Measurements from ENCODE around the gene GNG12. TPM values are rescaled to one million over a fixed set of nuclear protein-coding genes. Genes with fewer than 3 reads are reported as not detected.

GNG12 gene
- total RNA-seq, 1 experiment from 2014 or later: 167 TPM

- DNase-seq (ENCODE audit: low spot score): no peak
These were observed 79.3 kb downstream of the GNG12 start for GRCh38 chr1:67753776-67754525.

- no peak for DNase-seq (ENCODE audit: low spot score)
These were observed 81.0 kb downstream of the GNG12 start for GRCh38 chr1:67752306-67752705.

- DNase-seq (ENCODE audit: low spot score): no peak
These were observed 82.6 kb downstream of the GNG12 start for GRCh38 chr1:67750691-67751054.

- DNase-seq (ENCODE audit: low spot score): peak; percentile 99
These were observed 83.2 kb downstream of the GNG12 start for GRCh38 chr1:67749844-67750690.

GRCh38 chr1:67749263-67749843 is 83.9 kb downstream of the GNG12 start:
- DNase-seq (ENCODE audit: low spot score): no peak

DNA sequence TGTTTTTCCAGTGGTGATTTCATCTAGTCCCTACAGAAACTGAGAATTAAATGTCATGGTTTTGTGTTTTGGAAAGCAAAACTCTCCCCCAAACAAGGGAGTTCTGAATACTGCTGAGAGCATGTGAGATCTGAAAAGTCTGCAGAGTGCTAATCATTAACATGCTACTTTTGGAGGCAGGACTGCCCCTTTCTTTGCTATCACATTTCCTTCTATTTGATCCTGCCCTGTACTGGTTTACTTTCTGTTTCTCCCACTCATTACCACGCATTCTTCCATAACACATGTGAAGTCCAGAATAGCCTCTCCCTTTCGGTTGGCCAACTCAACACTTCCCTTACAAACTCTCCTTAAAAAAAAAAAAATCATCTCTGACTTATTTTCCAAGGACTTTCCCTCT is 84.6 kb downstream of the GNG12 start:
- peak; percentile 83 for DNase-seq (ENCODE audit: low spot score)

DNA sequence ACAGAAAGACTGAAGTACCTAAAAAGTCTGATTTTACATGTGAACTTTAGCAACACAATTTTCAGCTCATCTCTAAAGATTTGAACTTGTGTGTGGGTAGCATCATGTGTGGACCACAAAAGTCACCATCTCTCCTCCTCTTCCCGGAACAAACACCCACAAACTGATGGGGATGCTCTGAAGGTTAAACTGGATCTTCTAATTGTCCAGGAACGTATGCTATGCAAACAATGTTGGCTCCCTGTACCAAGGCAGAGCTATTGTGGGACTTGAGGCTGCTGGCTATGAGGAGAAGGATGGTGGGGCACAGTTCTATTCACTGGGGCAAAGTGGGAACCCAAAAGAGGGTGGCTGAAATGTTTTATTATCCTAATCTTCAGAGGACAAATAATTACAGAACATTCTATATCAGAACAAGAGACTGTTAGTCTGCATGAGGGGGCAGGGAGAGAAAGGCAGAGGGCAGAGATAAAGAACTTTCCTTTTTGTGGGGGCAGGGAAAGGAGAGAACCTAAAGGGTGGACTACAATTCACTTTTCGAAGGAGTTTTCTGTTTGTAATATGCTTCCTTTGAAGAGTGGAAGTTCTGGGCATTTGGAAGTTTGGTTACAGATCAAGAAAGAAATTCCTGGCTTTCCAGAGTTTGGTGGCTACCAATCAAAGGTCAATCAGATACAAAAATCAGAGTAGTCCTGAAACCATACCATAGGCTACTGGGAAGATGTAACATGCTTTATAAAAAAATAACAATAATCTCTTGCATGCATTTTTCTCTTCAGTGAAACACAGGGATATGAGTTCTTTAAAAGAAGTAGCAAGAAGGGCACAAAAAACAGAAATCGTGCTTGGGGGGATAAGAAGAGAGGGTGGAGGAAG is 85.4 kb downstream of the GNG12 start:
- no peak for DNase-seq (ENCODE audit: low spot score)

- no peak for DNase-seq (ENCODE audit: low spot score)
These were observed 87.2 kb downstream of the GNG12 start for GRCh38 chr1:67745875-67746698.

DNA sequence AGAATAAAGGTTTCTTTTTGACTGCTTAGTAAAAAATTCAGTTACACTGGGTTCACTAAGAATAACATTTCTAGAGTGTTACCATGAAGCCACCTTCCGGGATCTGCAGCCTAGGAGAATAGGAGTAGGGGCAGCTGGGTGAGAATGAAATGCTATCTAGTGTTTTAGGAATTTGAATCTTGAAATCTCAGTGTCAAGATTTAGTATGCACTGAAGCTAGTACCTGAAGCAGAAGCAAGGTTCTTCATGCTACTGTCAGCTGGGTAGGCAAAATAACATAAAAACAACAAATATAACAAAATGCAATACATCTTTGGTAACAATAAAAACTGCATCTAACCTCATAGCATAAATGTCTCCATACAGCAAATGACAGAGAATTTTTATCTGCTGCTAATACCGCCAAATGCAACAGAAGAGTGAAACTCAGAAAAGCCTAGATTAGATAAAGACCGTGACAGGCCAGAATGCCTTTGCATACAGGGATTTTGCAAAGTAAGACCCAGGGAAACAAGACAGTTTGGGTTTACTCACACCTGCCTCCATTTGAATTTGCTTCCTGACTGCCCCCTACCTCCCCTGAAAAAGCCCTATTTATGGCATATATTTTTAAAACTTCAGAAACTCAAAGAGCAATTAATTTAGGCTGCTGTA is 90.1 kb downstream of the GNG12 start:
- DNase-seq (ENCODE audit: low spot score): no peak

- no peak for DNase-seq (ENCODE audit: low spot score)
These were observed 91.5 kb downstream of the GNG12 start for GRCh38 chr1:67741736-67742135.

DNA sequence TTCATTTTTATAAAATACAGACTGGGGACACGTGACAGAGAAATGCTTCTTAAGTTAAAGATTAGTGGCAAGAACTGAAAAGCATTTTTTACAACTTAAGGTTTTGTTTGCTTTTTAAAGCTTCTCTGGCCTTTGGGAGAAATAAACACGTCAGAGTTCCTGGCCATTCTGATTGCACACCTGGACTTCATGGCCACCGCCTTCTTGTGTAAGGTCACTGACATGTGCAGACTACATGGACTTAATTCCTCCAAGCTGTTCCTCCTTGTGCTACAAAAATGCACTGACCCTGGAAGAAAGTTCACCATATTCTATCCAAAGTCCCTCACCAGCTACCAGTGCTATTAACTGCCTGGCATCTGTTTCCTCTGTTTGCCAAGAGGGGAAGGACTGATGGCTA is 92.1 kb downstream of the GNG12 start:
- DNase-seq (ENCODE audit: low spot score): no peak

DNA sequence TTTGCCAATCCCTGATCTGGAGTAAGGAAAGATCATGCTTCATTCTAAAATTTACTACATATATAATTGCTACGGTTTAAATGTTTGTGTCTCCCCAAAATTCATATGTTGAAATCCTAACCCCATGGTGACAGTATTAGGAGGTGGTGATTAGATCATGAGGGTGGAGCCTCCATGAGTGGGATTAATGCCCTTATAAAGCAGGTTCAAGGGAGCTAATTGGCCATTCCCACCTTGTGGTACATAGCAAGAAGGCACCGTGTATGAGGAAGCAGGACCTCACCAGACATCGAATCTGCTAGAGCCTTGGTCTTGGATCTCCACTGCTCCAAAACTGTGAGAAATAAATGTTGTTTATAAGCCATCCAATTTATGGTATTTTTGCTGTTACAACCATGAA is 92.7 kb downstream of the GNG12 start:
- DNase-seq (ENCODE audit: low spot score): no peak

DNA sequence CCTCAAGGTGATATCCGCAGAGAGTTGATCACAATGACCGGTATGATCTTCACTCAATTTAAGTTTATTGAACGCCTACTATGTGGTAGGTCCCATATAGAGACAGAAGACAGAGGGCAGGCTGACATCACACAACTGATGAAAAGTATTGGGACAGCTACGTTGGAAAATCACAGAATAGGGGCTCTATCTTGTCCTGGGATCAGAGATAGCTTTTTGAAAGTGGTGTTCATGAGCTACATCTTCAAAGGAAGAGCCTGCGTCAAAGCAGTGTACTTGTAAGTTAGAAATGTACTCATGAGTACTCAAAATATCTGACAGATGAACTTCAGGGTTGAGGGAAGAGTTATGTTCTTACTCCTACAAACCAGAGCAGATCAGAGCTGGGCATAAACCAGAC is 93.9 kb downstream of the GNG12 start:
- DNase-seq (ENCODE audit: low spot score): no peak

DNA sequence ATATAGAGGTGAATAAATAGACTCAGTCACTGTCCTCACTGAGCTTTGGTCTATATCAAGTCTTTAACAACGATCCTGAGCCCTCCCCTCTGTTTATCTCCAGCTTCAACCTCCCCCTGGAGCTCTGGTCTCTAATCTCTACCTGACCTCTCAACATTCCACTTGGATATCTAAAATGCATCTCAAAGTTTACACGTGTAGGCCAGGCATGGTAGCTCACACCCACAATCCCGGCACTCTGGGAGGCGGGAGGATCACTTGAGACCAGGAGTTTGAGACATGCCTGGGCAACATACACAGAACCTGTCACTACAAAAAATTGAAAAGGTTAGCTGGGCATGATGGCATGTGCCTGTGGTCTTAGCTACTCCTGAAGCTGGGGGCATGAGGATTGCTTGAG is 94.9 kb downstream of the GNG12 start:
- DNase-seq (ENCODE audit: low spot score): no peak

GRCh38 chr1:67737875-67738274 is 95.4 kb downstream of the GNG12 start:
- no peak for DNase-seq (ENCODE audit: low spot score)

GRCh38 chr1:67736750-67737149 is 96.5 kb downstream of the GNG12 start:
- no peak for DNase-seq (ENCODE audit: low spot score)

DNA sequence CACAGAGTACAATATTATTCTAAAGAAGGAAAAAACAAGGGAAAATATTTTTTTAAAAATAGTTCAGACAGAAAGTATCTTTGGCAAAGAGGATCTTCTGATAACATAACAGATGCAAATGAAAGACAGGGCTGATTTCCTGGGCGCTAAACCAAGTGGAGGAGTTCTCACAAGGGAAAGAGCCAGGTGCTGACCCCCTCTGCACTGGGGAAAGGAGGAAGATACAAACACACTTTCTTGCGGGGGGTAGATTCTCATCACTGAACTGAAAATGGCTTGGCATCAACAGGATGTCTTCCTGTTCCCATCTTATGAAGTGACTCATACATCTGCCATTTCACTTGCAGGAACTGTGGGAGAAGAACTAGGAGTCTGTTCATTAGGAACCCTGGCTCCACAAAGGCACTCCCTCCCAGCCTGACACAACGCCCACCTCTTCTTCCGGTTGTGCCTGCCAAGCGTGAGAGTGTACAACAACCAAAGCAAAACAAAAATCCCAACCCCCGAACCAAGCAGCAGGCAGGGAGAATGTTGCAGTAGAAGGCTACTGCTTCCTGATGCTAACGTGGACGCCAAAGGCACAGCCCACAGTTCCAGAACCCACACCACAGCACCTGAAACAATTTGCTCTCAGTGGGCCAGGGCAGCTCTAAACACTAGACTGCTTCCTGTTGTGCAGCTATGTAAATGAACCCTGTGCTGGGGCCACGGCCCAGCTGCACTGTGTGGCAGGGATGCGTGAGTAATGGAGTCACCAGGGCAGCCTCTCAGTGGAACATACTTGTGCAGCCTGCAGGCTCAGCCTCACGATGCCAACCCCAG is 97.2 kb downstream of the GNG12 start:
- peak; percentile 94 for DNase-seq (ENCODE audit: low spot score)

DNA sequence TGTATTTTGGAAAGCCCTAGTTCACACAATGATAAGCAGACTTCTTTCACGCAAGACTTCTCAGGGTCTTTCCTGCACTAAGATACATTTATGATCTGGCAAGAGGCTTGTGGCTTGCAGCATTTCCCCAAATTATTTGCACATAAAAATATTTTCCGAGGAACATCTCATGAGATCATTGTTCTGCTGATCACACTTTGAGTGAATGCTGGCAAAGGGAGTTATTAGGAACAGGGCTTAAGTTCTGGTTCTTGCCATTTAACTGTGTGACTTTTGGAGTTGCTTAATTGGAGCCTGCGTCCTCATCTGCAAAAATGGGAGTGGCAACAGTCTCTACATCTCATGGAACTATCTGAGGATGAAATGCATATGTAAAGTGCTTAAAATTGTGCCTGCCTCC is 98.1 kb downstream of the GNG12 start:
- no peak for DNase-seq (ENCODE audit: low spot score)

DNA sequence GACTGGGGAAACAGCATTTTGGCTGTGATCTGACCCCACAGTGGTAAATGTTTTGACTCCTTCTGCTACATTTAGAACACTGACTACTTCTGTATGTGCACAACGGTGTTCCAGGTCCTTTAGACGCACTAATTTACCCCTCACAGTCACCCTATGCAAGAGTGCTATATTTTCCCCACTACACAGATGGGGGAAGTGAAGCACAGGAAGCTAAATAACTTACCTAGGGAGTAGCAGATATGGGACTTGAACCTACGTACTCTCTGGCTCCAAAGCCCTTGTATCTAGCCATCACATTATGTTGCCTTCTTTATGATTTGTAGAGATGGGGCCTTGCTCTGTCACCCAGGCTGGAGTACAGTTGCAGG is 99.0 kb downstream of the GNG12 start:
- no peak for DNase-seq (ENCODE audit: low spot score)
